HG03025 (cell line): ENCODE measurements around the gene SRPK2.

Source experiments
- ATAC-seq: cut with Tn5 transposase; IDR thresholded peaks from one replicate; pipeline ENCODE4 v1.9.1; 2021; ENCODE audit warnings: mild to moderate bottlenecking, moderate library complexity; ENCODE audit not compliant: unreplicated experiment, low FRiP score

The SRPK2 gene

DNA sequence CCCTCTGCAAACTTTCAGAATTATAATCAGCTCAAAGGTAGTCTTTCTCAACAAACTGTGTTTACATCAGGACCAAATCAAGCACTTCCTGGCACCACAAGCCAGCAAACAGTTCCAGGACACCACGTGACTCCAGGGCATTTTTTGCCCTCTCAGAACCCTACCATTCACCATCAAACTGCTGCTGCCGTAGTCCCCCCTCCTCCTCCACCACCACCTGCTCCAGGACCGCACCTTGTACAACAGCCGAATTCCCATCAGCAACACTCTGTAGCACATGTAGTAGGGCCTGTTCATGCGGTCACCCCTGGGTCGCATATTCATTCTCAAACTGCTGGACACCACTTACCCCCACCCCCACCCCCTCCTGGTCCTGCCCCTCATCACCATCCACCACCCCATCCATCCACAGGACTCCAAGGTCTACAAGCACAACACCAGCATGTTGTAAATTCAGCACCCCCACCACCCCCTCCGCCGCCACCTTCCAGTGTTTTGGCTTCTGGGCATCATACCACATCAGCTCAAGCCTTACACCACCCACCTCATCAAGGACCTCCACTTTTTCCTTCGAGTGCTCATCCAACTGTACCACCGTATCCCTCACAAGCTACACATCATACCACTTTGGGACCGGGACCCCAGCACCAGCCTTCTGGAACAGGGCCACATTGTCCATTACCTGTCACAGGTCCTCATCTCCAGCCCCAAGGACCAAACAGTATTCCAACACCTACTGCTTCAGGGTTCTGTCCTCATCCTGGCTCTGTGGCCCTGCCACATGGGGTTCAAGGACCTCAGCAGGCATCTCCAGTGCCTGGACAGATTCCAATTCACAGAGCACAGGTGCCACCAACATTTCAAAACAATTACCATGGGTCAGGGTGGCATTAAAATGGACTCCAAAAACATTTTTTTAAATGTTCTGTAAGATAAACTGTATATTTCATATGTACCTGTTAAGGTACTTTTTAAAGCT lies 276.0 kb downstream of the SRPK2 start:
- ATAC-seq = no peak

DNA sequence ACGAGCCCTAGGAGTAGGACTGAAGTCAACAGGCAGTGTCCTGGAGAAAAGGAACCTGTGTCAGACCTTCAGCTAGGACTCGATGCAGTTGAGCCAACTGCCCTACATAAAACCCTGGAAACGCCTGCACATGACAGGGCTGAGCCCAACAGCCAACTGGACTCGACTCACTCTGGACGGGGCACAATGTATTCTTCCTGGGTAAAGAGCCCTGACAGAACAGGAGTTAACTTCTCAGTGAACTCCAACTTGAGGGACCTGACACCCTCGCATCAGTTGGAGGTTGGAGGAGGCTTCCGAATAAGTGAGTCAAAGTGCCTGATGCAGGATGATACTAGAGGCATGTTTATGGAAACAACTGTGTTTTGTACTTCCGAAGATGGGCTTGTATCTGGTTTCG lies 281.3 kb downstream of the SRPK2 start:
- no peak for ATAC-seq

DNA sequence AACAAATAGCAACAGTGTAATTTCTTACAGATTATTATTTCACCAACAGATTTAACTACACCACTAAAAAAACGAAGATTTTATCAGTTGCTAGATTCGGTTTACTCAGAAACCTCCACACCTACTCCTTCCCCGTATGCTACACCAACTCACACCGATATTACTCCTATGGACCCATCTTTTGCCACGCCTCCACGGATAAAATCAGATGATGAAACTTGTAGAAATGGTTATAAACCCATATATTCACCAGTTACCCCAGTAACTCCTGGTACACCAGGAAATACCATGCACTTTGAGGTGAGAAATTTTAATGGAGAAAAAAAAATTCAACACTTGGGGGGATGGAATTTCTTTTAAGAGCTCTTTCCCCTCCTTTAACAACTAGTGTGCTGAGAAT lies 282.2 kb downstream of the SRPK2 start:
- ATAC-seq = no peak

DNA sequence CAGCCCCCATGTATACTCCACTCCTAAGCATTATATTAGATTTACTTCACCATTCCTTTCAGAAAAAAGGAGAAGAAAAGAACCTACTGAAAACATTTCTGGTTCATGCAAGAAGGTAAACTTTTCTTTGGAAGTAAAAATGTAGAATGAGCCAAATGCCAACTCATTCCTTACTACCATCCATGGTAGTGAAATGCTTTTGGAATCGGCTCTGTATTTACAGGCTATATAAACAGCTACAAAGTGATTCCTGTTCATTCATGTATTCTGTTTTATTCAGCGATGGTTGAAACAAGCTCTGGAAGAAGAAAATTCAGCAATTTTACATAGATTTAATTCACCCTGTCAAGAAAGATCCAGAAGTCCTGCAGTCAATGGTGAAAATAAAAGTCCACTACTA lies 283.1 kb downstream of the SRPK2 start:
- no peak for ATAC-seq

DNA sequence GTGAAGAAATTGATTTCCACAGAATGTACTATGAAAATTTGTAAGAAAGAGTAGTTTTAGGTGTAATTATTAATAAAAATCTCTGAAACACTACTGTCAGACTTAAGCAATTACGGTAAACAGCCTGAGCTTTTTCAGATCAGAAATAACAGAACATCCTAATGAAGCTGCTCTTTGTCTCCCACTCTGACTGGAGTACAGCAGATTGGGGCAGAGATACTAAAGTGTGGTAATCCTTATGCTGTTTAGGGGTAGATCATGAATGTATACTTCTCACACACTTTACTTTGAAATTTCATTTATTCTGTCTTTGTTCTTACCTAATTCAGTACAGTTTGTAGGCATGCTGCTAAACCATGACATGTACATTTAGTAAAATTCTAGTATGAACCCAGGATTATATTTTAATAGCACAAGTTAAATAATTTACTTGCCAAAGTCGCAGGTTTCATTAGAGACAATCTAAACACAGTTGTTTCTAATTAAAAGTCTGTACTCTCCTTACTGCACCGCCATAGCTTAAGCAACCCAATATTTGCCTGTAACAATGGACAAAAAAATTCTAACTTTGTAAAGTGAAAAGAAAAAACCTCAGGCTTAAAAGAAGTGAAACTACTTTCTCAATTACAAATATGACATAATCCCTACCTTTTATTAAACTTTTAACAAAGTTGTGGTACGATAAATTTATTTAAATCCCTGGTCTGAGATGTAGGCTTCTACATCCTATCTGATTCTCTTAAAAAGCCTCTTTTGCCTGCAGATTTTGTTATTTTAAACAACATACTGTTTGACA lies 286.0 kb downstream of the SRPK2 start:
- ATAC-seq = no peak

GRCh38 chr7:105101864-105102263 lies 286.9 kb downstream of the SRPK2 start:
- ATAC-seq = no peak

- ATAC-seq = no peak
These were observed 289.7 kb downstream of the SRPK2 start for GRCh38 chr7:105098863-105099515.

DNA sequence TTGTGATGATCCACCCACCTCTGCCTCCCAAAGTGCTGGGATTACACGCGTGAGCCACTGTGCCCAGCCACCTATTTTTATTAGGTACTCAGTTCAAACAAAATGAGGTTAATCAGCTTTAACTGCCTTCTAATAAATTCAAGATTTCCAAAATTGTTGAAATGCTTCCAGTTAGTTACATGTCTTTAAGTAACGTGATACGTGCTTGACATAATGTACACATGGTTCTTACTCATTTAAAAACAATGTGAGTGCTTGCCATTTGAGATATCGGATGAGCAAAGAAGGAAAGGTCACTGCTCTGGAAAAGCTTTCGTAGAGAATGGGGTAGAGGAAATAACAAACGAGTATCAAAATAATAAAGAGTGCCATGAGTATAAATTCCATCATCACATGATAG lies 291.1 kb downstream of the SRPK2 start:
- ATAC-seq = no peak

DNA sequence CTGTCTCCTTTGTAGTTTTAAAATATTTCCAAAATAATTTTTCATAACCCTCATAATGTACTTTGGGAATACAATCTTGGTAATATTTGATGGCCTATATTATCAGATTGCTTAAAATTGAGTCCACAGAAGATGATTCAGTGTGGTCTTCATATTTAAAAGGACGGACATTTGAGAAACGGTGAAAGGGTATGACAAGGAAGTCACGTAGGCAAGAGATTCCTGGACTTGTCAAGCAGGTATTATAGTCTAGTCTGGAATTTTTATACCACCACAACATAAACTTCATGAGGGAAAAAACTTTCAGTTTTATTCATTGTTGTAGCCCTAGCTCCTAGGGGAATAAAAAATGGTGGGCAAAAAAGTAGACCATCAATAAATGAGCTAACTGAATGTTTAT lies 292.4 kb downstream of the SRPK2 start:
- ATAC-seq = no peak

DNA sequence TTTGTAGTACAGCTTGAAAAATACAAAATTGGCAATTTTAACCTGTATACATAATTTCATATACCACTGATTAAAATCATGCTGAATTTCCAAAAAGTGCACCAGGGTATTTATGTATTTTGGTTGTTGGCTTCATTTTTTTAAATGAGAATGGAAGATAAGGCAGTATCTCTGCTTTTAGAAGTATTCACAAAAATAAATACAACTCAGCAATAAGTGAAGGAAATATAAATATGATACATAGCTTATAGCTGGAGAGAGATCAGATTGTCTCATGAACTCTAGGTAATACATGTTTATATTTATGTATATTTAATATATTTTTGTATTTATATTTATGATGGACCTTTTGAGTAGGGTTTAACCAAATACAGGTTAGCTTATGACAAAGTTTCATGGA lies 293.8 kb downstream of the SRPK2 start:
- no peak for ATAC-seq

- ATAC-seq = no peak
These were observed 300.3 kb downstream of the SRPK2 start for GRCh38 chr7:105088456-105088855.

DNA sequence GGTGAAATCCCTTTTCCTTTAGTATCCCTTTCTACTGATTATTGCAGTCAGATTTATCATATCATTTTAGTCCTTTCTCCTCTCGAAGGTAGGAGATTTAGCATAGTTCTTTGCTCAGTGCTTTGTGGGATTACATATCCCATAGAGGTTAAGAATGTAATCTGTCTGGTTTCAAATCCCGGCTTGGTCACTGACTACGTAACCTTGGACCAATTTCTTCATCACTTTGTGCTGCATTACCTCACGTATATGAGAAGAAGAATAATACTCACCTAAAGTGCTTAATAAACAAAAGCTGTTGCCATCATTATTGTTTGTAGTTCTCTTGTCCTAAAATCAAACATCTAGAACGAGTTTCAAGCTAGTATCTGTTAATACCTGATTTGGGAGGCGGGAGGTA lies 300.7 kb downstream of the SRPK2 start:
- no peak for ATAC-seq

GRCh38 chr7:105086850-105087249 lies 301.9 kb downstream of the SRPK2 start:
- ATAC-seq = no peak

GRCh38 chr7:105084581-105084980 lies 304.1 kb downstream of the SRPK2 start:
- no peak for ATAC-seq

DNA sequence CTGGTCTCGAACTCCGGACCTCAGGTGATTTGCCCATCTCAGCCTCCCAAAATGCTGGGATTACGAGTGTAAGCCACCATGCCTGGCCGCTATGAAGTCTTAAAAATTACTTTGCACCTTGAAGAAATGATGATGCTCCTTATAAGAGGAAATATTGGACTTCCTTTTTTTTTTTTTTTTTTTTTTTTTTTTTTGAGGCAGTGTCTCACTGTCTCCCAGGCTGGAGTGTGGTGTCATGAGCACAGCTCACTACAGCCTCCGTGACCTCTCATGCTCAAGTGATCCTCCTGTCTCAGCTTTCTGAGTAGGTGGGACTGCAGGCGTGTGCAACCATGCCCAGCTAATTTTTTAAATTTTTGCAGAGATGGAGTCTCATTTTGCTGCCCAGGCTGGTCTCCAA lies 309.4 kb downstream of the SRPK2 start:
- no peak for ATAC-seq

- no peak for ATAC-seq
These were observed 315.6 kb downstream of the SRPK2 start for GRCh38 chr7:105073143-105073542.

DNA sequence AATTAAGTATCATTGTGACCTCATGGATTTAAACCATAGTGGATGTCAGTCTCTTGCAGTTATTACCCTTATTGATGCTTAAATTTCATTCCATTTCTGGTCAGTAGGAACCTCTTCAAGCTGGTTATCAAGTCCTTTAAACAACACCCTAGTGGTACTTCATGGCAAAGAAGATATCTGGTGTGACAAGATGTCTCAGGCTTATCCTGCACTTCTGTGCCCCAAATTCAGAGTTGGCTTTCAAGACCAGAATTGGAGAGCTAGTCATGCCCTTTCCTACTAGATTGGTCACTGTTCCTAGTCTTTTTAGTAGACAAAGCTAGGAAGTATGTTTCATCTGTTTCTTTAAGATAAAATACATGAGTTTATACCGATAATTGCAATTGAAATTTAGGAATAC lies 319.8 kb downstream of the SRPK2 start:
- no peak for ATAC-seq

- ATAC-seq = no peak
These were observed 321.0 kb downstream of the SRPK2 start for GRCh38 chr7:105067691-105068090.
